Kidney tubule cell (primary cell): Measurements from ENCODE around the gene C1orf52.

ENCODE experiments used
- DNase-seq: peaks from one replicate; pipeline ENCODE4 v3.0.0-alpha.2; 2018; ENCODE audit warnings: low spot score

Gene C1orf52

DNA sequence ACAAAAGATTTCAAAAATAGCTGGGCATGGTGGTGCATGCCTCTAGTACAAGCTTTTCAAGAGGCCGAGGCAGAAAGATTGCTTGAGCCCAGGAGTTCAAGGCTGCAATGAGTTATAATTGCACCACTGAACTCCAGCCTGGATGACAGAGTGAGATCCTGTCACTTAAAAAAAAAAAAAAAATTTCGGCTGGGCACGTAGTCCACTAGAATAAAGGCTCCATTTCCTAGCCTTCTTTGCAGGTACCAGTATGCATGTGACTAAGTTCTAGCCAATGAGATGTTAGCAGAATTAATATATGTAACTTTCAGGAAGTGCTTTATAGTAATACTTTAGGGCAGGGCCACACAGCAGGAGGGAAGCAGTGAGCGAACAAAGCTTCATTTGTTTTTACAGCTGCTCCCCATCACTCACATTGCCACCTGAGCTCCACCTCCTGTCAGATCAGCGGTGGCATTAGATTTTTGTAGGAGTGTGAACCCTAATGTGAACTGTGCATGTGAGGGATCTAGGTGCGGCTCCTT lies 29.8 kb downstream of the C1orf52 start:
- DNase-seq = no peak

- DNase-seq = no peak
Observed at GRCh38 chr1:85228972-85229371, 30.5 kb downstream of the C1orf52 start.

- DNase-seq = no peak
Observed at GRCh38 chr1:85225624-85226380, 33.7 kb downstream of the C1orf52 start.

DNA sequence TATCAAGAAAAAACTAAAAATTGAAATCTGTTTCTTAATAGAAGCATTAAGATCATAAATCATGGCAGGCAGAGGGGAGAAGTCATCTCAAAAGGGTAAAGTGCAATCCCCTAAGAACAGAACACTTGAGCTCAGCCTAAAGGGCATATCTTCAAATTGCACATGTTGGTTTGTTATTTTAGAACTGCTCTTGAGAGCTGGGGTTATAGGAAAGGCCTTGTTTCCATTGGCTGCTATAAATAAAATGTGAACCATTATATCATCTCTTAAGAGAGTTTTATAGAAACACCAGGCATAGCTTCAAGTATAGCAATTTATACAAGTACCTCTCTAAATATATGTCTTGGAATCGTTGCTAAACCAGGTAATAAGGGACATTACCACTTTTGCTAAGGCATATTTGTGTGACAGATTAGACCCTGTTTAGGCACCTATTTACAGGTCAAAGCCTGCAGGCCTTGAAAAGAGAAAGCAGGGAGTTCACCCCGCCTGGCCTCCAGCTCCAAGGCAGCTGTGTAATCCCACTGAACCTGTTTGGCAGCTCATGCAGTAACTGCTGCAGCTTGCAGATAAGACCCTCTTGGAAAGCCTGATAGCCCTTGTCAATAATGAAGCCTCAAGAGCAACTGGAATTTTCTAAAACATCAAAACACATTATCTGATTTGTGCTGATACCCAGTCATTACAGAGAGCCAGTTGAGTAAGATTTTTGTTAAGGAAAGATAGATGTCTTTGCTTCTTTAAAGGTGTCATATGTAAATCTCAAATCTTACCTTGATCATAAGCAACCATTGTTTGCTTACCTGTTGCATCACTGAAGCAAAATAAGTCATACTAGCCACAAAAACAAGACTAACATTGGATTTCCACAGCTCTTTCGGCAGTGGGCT lies 34.5 kb downstream of the C1orf52 start:
- peak; percentile 10 for DNase-seq

GRCh38 chr1:85224295-85224694 lies 35.2 kb downstream of the C1orf52 start:
- no peak for DNase-seq

DNA sequence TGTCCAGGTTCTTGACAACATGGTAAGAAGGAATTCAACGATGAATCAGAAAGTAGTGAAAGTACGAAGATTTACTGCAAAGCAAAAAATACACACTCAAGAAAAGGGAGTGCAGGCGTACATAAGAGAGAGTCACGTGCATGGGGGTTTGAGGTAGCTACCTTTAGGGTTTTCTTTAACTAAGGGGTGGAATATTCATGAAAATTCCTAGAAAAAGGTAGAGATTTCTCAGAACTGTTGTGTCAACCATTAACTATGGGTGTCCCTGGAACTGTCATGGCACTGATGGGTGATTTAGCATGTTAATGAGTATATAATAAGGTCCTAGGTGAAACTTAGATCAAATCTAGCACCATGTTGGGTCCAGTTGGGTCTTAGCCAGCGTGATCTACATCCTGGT lies 36.1 kb downstream of the C1orf52 start:
- DNase-seq = no peak

DNA sequence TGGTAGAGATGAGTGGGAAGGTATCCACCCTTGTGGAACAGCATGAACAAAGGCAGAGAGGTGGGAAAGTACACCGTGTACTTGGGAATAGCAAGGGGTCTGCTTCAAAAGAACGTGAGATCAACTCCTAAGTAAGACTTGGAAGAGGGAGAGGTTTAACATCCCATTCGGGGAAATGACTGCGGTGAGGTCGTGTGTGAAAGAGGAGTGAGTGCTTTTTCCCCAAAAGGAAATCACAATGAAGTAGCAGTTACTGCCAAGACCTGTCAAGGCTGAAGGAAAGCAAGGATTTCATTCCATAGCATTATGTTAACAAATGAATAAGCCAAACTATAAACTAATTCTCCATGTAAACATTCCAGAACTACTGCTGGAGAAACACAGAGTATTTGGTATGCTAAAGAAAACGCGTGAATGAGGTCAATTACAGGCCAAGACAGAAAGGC lies 38.7 kb downstream of the C1orf52 start:
- DNase-seq = no peak

DNA sequence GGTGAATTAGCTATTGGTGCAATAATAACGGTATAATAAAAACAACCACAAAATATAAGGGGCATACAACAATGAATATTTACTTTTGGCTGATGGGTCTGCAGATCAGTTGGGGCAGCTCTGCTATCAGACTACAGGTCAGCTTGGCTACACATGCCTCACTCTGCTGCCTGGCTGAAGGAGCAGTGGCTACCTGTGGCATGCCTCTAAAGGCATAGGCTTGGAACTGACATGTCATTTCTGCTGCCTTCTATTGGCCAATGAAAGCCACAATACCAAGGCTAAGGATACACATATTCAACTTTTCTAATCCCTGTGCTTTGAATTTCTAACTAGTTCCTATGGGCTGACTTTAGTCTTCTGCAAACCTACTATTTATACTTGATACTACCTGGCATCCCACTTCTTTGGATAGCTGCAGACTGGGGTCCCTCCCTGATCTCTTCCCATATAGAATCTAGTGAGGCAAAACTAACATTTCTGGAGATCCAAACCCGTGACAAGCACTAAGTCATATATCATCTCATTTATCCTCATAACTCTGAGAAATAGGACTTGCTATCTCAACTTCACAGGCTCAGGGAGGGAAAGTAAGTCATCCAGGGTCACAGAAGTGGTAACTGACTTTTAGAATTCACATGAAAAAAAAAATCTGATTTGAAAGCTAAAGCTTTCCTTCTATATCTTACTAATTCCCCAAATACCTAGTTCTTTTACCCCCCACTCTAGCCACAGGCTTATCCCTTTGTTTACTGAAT lies 39.4 kb downstream of the C1orf52 start:
- no peak for DNase-seq

DNA sequence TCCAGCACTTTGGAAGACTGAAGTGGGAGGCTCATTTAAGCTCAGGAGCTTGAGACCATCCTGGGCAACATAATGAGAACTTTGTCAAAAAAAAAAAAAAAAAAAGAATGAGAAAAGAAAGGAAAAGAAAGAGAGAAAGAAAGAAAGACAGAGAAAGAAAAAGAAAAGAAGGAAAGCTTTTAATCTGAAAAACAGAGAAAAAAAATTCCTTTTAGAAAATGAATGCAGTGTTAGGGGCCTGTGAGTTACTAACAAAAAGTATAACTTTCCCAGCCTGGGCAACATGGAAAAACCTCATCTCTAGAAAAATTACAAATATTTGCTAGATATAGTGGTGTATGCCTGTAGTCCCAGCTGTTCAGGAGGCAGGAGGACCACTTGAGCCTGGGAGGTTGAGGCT lies 42.8 kb downstream of the C1orf52 start:
- no peak for DNase-seq

DNA sequence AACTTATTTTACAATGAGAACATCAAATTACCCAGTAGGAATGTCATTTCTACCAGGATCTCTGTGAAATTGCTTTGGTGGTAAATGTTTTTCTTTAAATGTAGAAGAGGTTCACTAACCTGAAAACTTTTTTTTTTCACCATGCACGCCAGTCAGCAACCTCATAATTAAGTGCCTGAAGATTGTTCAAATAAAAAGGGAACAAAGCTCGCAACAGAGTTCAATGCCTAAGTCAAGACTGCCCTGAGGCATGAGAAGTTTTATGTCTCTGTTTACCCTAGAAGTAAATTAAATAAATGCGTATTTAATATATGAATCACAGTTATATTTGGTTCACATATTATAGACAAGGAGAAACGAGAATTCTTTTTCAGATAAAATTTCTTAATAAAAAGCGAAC lies 44.8 kb downstream of the C1orf52 start:
- no peak for DNase-seq

DNA sequence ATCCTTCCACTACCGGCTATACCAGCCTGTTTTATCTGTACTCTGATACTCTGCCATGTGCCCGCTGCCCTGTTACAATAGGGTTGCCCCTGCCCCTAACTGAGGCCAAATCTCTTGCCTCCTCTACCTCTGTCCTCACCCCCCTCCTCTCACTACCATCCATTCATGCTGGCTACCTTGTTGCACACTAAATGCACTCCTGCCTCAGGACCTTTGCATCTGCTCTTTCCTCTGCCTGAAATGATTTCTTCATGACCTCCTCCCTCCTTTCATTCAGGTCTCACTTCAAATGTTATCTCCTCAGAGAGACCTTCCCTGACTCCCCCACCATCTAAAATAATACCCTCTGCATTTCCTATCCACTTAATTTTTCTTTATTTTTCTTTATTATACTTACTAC lies 51.0 kb downstream of the C1orf52 start:
- no peak for DNase-seq

DNA sequence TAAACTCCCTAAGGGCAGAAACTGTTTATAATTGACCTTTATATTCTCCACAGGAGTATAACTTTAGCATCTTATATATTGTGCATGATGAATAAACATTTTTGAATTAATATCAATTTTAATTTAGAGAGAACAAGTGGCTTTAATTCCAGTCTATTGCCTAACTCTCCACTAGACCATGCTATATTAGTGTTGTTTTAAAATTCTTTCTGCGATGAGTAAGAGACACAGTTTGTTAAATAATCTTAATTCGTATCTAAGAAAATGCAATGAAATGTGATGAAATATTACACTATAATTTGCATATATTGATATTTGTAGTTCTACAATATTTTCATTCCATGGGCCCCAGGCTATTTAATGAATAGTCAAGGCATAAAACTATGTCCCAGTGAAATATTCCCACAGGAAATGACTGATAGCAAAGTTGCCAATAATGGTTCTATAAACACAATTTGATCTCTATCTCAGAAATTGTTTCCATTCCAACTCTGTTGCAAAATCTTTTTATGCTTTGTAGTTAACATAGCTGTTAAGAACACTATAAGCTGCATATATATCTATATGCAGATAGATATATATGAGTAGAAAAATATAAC lies 55.8 kb downstream of the C1orf52 start:
- DNase-seq = no peak

DNA sequence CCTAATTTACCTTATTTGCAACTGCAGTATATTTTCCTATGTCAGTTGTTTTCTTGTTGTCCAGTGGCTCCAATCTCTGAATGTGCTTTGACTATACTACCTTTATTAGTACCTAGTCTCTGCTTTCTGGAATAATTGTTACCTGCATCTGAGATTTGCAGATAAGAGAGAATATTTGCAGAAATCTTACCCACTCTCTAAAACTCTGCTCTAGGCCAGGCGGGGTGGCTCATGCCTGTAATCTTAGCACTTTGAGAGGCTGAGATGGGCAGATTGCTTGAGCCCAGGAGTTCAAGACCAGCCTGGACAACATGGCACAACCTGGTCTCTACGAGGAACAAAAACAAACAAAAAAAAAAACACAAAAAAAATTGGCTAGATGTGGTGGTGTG lies 56.6 kb downstream of the C1orf52 start:
- no peak for DNase-seq

DNA sequence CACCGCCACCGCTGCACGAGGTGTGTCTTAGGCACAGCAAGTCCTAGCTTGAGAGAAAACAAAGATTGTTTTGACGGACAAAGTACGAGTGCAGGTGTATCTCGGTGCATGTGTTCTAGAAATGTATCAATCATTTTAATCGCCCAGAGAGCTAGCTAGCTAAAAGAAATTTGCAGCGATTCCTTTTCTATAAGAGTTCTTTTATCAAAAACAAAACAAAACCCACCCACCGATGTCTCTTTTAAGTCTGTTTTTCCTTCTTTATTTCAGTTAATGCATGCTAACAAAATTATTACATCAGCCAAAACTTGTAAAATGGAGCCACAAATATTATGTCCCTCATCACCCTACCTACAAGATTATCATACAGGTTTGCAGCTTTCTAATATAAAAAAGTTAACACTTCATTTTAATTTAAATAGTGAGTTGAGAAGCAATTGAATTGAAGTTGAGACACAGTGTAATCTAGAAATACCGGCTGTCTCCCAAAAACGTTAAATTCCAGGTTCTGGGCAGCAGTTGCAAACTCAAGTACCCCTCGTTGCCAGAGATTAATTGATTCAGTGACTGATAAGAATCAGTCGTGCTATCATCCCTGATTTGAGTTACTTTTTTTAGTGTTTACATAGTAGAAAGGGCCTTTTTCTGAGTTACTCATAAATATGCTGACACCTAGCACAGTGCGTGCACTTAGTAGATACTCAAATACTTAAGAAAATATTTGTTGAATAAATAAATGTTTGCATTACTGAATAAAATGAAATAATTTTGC lies 57.2 kb downstream of the C1orf52 start:
- no peak for DNase-seq

DNA sequence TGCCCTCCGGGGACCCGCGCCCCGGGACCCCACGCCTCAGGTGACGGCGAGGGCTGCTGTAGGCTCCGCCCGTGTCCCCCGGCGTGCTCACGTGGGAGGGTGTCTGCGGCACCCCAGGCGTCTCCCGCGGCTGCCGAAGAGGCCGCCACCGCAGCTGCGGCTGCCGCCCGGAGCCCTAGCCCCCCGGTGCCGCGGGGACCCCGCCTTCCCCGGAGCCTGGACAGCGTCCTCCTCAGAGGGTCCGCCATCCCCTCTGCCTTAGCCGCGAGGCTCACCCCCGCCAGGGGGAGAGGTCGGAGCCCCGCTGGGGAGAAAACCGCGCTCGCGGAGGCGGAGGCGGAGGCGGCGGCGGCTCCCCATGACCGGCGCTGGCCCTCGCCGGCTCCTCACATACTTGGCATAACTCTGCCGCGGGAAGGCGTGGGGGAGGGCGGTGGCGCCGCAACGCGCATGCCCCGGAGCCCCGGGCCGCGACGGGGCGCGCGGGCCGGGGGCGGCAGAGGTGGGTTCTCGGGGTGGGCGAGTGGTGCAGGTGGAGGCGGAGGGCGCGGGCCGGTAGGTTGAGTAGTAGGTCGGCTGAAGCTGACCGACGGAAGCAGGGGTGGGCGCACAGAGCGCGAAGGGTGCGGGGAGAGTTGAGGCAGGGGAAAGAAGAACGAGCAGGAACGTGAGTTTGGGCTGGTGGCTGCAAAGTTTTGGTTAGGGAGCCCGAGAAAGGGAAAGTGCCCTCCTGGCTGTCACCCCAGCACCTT lies 57.9 kb downstream of the C1orf52 start:
- DNase-seq = peak; percentile 80

GRCh38 chr1:85200463-85201339 lies 58.8 kb downstream of the C1orf52 start, which contains the start of gene SYDE2:
TSS of gene SYDE2 (minus strand) at chr1:85201016. CDS start at chr1:85200996, 20 bp downstream.
- peak; percentile 88 for DNase-seq
